WTC11 (cell line): ENCODE data around the gene LCA5. TPM values are rescaled to one million over a fixed set of nuclear protein-coding genes. Genes with fewer than 3 reads are reported as not detected.

Experiments
- ATAC-seq: fragments of 200-7000 bp; cut with Tn5 transposase; 2 replicates; pipeline ENCODE4 v1.10.0; 2021; ENCODE audit warnings: mild to moderate bottlenecking, moderate library complexity
- CTCF ChIA-PET: fragments of 300-600 bp; sonication (Branson Sonifier 250); formaldehyde crosslinking; loops from one replicate; lab custom pipeline; 2021; ENCODE audit warnings: antibody characterized with exemption; lab: Charles Lee
- POLR2A ChIA-PET: fragments of 350-600 bp; sonication (Branson Sonifier 250); formaldehyde crosslinking; loops from one replicate; lab custom pipeline; 2021; ENCODE audit warnings: antibody characterized with exemption; lab: Charles Lee
- DNase-seq: peaks from one replicate; pipeline ENCODE4 v3.0.0; 2021; ENCODE audit warnings: low spot score
- H3K27ac Mint-ChIP-seq: 2 replicates; pipeline ENCODE4 v1.8.0; 2021; ENCODE audit warnings: mixed read lengths
- H3K27me3 Mint-ChIP-seq: 2 replicates; pipeline ENCODE4 v1.8.0; 2021; ENCODE audit warnings: low read depth, mild to moderate bottlenecking, moderate library complexity, mixed read lengths
- H3K36me3 Mint-ChIP-seq: 2 replicates; pipeline ENCODE4 v1.8.0; 2021; ENCODE audit warnings: mixed read lengths
- H3K4me1 Mint-ChIP-seq: 2 replicates; pipeline ENCODE4 v1.8.0; 2022; ENCODE audit warnings: mixed read lengths
- H3K4me3 Mint-ChIP-seq: 2 replicates; pipeline ENCODE4 v1.8.0; 2021; ENCODE audit warnings: mild to moderate bottlenecking, moderate library complexity, mixed read lengths
- H3K9me3 Mint-ChIP-seq: 2 replicates; pipeline ENCODE4 v1.8.0; 2021; ENCODE audit warnings: mixed read lengths
- ARID4B ChIP-seq: sonication (generic); formaldehyde crosslinking; IDR thresholded peaks from 2 replicates; pipeline ENCODE4 v1.8.0; 2023; ENCODE audit warnings: missing genetic modification reagents, mild to moderate bottlenecking, borderline replicate concordance
- E2F1 ChIP-seq: sonication (generic); formaldehyde crosslinking; IDR thresholded peaks from 2 replicates; pipeline ENCODE4 v1.8.0; 2022; ENCODE audit warnings: mild to moderate bottlenecking, missing genetic modification reagents
- GRHL2 ChIP-seq: fragments of 250-450 bp; sonication (Bioruptor Pico); IDR thresholded peaks from 2 replicates; pipeline ENCODE4 v1.8.0; 2022; ENCODE audit warnings: mild to moderate bottlenecking, moderate library complexity; ENCODE audit not compliant: insufficient replicate concordance, severe bottlenecking
- MAX ChIP-seq: sonication (generic); formaldehyde crosslinking; IDR thresholded peaks from 2 replicates; pipeline ENCODE4 v1.8.0; 2022; ENCODE audit warnings: mild to moderate bottlenecking, missing genetic modification reagents
- OVOL2 ChIP-seq: fragments of 250-450 bp; sonication (Bioruptor Pico); IDR thresholded peaks from 2 replicates; pipeline ENCODE4 v1.9.0; 2021; ENCODE audit warnings: mild to moderate bottlenecking, borderline replicate concordance
- PREB ChIP-seq: sonication (generic); formaldehyde crosslinking; IDR thresholded peaks from 2 replicates; pipeline ENCODE4 v1.8.1; 2022; ENCODE audit warnings: mild to moderate bottlenecking, missing genetic modification reagents, moderate library complexity, borderline replicate concordance
- STAT6 ChIP-seq: sonication (generic); formaldehyde crosslinking; conservative IDR thresholded peaks from 2 replicates; pipeline ENCODE4 v1.8.1; 2023; ENCODE audit warnings: mild to moderate bottlenecking, low read depth, missing genetic modification reagents, moderate library complexity
- ZBTB21 ChIP-seq: sonication (generic); formaldehyde crosslinking; IDR thresholded peaks from 2 replicates; pipeline ENCODE4 v1.8.1; 2023; ENCODE audit warnings: mild to moderate bottlenecking, missing genetic modification reagents, borderline replicate concordance
- ZBTB43 ChIP-seq: sonication (generic); formaldehyde crosslinking; IDR thresholded peaks from 2 replicates; pipeline ENCODE4 v1.8.1; 2023; ENCODE audit warnings: mild to moderate bottlenecking, missing genetic modification reagents
- ZSCAN18 ChIP-seq: fragments of 250-450 bp; sonication (Bioruptor Pico); IDR thresholded peaks from 2 replicates; pipeline ENCODE4 v2.1.2; 2022; ENCODE audit warnings: mild to moderate bottlenecking, moderate library complexity
- total RNA-seq: library from RNA; stranded (reverse); gene quantifications from 3 replicates; pipeline ENCODE4 v1.2.3, GENCODE V29; 2021

The LCA5 gene
- total RNA-seq, 1 experiment from 2014 or later = 3.8 TPM

GRCh38 chr6:79468116-79468515 is 69.1 kb downstream of the LCA5 start (continued):
- TF ChIP-seq ZBTB43 (CRISPR knock-in tag) (no peak), MAX (CRISPR knock-in tag) (no peak), OVOL2 (no peak), GRHL2 (CRISPR knock-in tag) (no peak)
- TF ChIP-seq, all 79 proteins: peak for 0

GRCh38 chr6:79467716-79468115 is 69.5 kb downstream of the LCA5 start:
- ChIA-PET CTCF (interaction anchor here (0.9 to 2.3 kb wide), 5 partner anchors 36 to 250 kb away, joined by 3 to 12 read pairs (median 3); partner anchors contain the start of gene SH3BGRL2), POLR2A (no interaction called here)
- DNase-seq (no peak), ATAC-seq (peak; percentile 20; the same call in 1 of the 2 replicates)
- Mint-ChIP-seq H3K36me3 (no peaks in the 10 kb centered on the region), H3K9me3 (no peaks in the 10 kb centered on the region), H3K27me3 (no peaks in the 10 kb centered on the region), H3K27ac (no peak overlapping the region), H3K4me3 (no peak overlapping the region), H3K4me1 (peaks cover 20% of the 10 kb centered on the region)
- TF ChIP-seq STAT6 (CRISPR knock-in tag) = no peak
- TF ChIP-seq ZBTB21 (CRISPR knock-in tag) = no peak
- no peak for TF ChIP-seq ZSCAN18
- no peak for TF ChIP-seq E2F1 (CRISPR knock-in tag)
- TF ChIP-seq PREB = no peak
- no peak for TF ChIP-seq ARID4B
